ENCODE results near the gene C12orf43.

Gene C12orf43

GRCh38 chr12:121010860-121011259, 5.4 kb downstream of the C12orf43 start (continued):
- TF ChIP-seq, protein P1, sequence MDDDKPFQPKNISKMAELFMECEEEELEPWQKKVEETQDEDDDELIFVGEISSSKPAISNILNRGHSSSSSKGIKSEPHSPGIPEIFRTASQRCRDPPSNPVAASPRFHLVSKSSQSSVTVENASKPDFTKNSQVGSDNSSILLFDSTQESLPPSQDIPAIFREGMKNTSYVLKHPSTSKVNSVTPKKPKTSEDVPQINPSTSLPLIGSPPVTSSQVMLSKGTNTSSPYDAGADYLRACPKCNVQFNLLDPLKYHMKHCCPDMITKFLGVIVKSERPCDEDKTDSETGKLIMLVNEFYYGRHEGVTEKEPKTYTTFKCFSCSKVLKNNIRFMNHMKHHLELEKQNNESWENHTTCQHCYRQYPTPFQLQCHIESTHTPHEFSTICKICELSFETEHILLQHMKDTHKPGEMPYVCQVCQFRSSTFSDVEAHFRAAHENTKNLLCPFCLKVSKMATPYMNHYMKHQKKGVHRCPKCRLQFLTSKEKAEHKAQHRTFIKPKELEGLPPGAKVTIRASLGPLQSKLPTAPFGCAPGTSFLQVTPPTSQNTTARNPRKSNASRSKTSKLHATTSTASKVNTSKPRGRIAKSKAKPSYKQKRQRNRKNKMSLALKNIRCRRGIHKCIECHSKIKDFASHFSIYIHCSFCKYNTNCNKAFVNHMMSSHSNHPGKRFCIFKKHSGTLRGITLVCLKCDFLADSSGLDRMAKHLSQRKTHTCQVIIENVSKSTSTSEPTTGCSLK (tag by site-specific recombination; IDR thresholded peaks at IDR 0.05): no peak
- TF ChIP-seq ZNF530 (tag by site-specific recombination; IDR thresholded peaks at IDR 0.05; ENCODE audit: low read depth) (no peak), ZNF280D (tag by site-specific recombination; IDR thresholded peaks at IDR 0.05) (no peak), YY2 (tag by site-specific recombination; IDR thresholded peaks at IDR 0.05) (no peak), ZNF146 (tag by site-specific recombination; IDR thresholded peaks at IDR 0.05) (no peak)

DNA sequence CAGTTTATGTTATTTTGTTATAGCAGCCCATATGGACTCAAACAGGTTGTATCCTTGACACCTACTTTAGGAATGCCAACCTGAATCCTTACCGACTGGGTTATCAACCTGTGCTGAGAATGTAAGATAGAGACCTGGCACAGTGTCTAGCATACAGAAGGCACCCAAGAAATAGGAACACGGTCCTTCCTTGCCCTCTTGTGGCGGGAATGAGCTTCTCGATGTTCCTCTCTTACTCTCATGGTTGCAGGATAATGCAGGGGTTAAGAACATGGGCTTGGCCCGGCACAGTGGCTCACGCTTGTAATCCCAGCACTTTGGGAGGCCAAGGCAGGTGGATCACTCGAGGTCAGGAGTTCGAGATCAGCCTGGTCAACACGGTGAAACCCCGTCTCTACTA, 6.5 kb downstream of the C12orf43 start:
- no peak overlapping the region for H3K4me3 ChIP-seq (ENCODE audit: low read depth, low read length)
- H3K27ac ChIP-seq (ENCODE audit: extremely low read depth, low read depth, low read length): no peak overlapping the region
- ChIA-PET POLR2A (interaction anchor here (0.7 to 1.6 kb wide), 3 partner anchors 10 to 428 kb away, joined by 3 to 5 read pairs (median 3); partner anchors contain the start of gene POP5), CTCF (interaction anchor here (0.6 to 1.6 kb wide), 11 partner anchors 24 to 449 kb away, joined by 3 to 9 read pairs (median 4); partner anchors contain the start of gene CABP1)
- TF ChIP-seq KLF9 (tag by site-specific recombination; IDR thresholded peaks at IDR 0.05; ENCODE audit: low read depth): no peak
- TF ChIP-seq ZNF654 (tag by site-specific recombination; IDR thresholded peaks at IDR 0.05; ENCODE audit: low read depth): peak; percentile 56
- no peak for TF ChIP-seq ZNF558 (tag by site-specific recombination; IDR thresholded peaks at IDR 0.05)
- TF ChIP-seq, protein P2, sequence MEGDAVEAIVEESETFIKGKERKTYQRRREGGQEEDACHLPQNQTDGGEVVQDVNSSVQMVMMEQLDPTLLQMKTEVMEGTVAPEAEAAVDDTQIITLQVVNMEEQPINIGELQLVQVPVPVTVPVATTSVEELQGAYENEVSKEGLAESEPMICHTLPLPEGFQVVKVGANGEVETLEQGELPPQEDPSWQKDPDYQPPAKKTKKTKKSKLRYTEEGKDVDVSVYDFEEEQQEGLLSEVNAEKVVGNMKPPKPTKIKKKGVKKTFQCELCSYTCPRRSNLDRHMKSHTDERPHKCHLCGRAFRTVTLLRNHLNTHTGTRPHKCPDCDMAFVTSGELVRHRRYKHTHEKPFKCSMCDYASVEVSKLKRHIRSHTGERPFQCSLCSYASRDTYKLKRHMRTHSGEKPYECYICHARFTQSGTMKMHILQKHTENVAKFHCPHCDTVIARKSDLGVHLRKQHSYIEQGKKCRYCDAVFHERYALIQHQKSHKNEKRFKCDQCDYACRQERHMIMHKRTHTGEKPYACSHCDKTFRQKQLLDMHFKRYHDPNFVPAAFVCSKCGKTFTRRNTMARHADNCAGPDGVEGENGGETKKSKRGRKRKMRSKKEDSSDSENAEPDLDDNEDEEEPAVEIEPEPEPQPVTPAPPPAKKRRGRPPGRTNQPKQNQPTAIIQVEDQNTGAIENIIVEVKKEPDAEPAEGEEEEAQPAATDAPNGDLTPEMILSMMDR (tag by site-specific recombination; IDR thresholded peaks at IDR 0.05): peak; percentile 72
- TF ChIP-seq ZNF530 (tag by site-specific recombination; IDR thresholded peaks at IDR 0.05; ENCODE audit: low read depth): no peak
- H3K9me3 ChIP-seq (ENCODE audit: control insufficient read depth, insufficient read depth, low read depth, low read length): no peaks in the 10 kb centered on the region
- peaks cover 17 to 74% of the 10 kb centered on the region in 2 experiments; a peak in 2 of 3 replicates for H3K36me3 ChIP-seq (ENCODE audit: control insufficient read depth in 2 of 2, insufficient read depth in 1 of 2, low read length in 2 of 2)
- H3K4me1 ChIP-seq (ENCODE audit: control insufficient read depth, insufficient read depth, low read length): no peaks in the 10 kb centered on the region

GRCh38 chr12:121008347-121009098, 7.8 kb downstream of the C12orf43 start:
- no peak overlapping the region for H3K4me3 ChIP-seq (ENCODE audit: low read depth, low read length)
- H3K4me1 ChIP-seq (ENCODE audit: control insufficient read depth, insufficient read depth, low read length): no peaks in the 10 kb centered on the region
- H3K9me3 ChIP-seq (ENCODE audit: control insufficient read depth, insufficient read depth, low read depth, low read length): no peaks in the 10 kb centered on the region
- ChIA-PET CTCF (interaction anchor here (0.6 to 1.6 kb wide), 4 partner anchors 127 to 609 kb away, joined by 3 to 5 read pairs (median 3); no protein-coding TSS in a partner anchor), POLR2A (interaction anchor here (1.0 kb wide), 1 partner anchor 427 kb away, joined by 3 read pairs; the partner anchor contains the start of gene POP5)
- H3K36me3 ChIP-seq (ENCODE audit: control insufficient read depth in 2 of 2, insufficient read depth in 1 of 2, low read length in 2 of 2): peaks cover 17 to 84% of the 10 kb centered on the region in 2 experiments; a peak in 2 of 3 replicates
- TF ChIP-seq ZNF621 (tag by site-specific recombination; IDR thresholded peaks at IDR 0.05) (no peak), ZNF623 (tag by site-specific recombination; IDR thresholded peaks at IDR 0.05) (peak; percentile 32; the same call in 1 of the 2 replicates)
- no peak overlapping the region for H3K27ac ChIP-seq (ENCODE audit: extremely low read depth, low read depth, low read length)
